HG02588 (cell line): ENCODE results near the gene CCDC18.

Source experiments
- ATAC-seq: cut with Tn5 transposase; IDR thresholded peaks from one replicate; pipeline ENCODE4 v1.9.1; 2021; ENCODE audit warnings: mild to moderate bottlenecking, moderate library complexity; ENCODE audit not compliant: unreplicated experiment

CCDC18 gene

DNA sequence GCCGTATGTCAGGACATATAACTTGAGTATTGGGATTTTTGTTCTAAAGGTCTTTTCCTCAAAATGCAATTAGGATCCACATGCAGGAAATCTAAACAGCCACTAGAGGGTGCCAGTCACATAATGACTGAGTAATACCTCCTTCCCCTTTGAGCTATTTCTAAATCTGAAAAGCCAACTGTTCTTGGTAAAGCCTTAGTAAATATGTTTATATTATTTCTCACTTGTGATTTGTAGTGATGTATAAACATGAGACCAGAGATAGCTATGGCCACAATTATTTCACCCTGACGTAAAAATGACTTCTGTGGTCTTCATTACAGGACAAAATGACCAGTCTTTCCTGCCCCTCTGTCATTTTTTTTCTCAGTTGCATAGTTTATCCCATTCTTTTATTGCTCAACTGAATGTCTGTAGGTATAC, 124.2 kb downstream of the CCDC18 start:
- ATAC-seq: no peak

DNA sequence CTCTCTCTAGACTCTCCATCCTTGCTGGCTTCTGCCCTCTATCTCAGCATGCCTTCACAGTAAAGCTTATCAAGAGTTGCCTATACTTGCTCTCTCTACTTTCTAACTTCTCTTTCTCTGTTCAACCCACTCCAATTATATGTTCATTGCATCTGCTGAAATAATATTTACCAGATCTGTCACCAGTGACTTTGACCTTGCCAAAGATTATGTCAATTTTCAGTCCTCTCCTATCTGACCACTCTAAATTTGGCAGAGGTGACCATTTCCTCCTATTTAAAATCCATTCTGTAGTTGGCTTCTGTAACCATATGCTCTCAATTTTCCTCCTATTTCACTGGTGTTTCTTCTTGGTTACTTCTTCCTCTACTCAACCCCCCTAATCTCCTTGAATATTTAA, 126.4 kb downstream of the CCDC18 start:
- ATAC-seq: no peak

DNA sequence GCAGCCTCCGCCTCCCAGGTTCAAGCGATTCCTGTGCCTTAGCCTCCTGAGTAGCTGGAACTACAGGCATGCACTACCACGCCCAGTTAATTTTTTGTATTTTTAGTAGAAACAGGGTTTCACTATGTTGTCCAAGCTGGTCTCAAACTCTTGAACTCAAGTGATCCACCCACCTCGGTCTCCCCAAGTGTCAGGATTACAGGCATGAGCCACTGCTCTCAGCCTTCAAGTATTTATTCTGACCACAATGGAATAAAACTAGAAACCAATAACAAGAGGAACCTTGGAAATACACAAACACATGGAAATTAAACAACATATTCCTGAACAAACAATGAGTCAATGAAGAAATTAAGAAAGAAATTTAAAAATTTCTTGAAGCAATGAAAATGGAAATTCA, 132.5 kb downstream of the CCDC18 start:
- ATAC-seq: no peak

DNA sequence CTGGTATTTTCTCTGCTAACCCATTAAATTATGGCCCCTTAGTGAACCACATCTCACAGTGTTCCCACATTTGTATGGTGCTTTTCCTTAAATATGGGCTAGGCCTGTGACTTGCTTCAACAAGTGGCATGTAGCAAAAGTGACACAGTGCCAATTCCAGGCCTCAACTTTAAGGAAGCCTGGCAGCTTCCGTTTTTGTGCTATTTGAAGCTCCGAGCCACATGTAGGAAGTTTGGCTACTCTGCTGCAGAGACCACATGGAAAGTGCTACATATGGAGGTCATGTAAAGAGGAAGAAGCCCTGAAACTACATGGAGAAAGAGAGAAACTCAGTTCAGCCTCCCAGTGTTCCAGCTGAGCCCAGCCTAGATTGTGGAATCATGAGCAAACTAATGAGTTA, 136.7 kb downstream of the CCDC18 start:
- ATAC-seq: no peak

DNA sequence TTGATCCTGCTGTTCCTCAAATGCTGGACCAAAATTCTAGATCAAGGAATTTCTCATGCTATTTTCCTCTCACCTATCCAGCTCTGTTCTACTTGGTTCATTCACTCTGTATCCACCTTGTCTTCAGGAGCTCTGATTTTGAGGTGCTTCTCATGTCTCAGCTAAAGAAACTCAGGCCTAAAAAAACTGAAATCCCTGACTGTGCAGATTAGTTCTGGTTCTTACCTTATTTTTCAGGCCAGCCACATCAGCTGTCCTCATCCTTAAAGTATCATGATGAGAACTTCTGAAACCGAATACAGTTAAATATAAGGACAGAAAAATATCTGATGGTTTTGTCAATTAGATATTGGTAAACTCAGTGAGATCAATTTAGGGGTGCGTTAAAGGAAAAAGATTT, 137.4 kb downstream of the CCDC18 start:
- ATAC-seq: no peak

DNA sequence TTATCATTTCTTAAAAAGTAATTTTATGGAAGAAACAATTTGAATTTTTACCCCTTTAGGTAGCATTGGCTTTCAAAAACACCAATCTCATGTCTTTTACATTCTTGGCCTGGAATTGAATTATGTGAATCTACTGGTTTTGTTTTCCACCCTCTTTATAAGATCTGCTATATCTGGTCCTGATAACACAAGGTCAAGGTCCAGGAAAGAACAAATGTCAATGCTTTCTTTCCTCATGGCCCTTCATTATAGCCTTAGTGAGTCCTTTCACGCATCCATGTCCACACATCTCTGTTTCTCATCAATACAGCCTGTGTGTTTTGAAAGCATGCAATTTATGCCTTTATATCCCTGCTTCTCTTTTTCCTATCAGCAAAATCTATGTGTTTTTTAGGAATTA, 141.2 kb downstream of the CCDC18 start:
- ATAC-seq: no peak

DNA sequence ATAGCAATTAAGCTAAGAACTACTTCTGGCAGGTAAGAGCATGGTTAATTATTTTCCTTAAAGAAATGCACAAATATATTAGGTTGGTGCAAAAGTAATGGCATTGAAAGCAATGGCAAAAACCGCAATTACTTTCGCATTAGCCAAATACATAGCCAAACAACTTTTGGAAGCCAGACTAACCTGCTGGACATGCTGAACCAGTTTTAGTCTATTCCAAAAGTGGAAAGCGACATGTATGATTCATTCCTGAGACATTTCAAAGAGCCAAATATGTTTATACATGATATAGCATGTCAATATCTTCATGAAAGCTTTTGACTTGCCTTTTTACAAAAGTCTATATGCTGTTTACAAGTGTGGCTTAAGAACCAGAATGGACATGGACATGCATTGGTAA, 141.8 kb downstream of the CCDC18 start:
- no peak for ATAC-seq

DNA sequence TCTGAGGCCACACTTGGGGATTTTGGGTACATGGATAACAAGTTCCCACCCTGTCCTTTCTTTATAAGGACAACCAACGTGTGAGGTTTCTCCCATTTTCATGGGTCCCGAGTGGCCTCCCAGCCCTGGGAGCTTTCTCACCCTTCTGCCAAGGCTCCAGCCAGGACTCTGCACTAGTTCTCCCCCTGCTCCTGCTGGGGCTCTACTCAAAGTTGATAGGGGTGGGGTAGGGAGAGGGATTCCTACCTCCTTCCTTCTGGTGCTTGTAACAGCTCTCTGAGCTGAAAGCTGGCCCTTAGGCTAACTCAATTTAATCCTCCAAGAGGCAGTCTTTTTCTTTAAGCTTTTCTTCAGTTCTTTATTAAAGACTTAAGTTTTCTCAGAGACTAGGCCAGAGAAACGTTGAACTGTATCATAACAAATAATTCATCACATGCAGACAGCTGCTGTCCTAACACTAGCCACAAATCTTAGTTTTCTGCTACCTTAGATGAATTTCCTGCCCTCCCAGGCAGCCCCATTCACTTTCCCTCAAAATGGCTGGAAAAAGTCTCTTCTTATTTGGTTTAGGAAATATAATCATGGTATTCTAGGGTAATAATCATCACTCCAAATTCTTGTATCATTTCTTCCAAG, 142.8 kb downstream of the CCDC18 start:
- no peak for ATAC-seq

GRCh38 chr1:93324486-93325464, 144.3 kb downstream of the CCDC18 start:
- no peak for ATAC-seq
